Epithelial cell of esophagus (primary cell): ENCODE measurements around the gene SUPT3H.
"Not testable (repeated sequence)": the region's sequence is repeated elsewhere in the genome, so short reads cannot be mapped to it uniquely, and the experiment has no call there.

Experiments
- DNase-seq: peaks from one replicate; pipeline ENCODE4 v3.0.0; 2010; ENCODE audit warnings: low read depth
- H3K4me3 ChIP-seq: 2 replicates; pipeline ENCODE4 v1.5.1; 2011; ENCODE audit warnings: mild to moderate bottlenecking, low read length, control low read depth
- CTCF ChIP-seq: IDR thresholded peaks from 2 replicates; pipeline ENCODE4 v1.5.1; 2011; ENCODE audit warnings: low read depth, mild to moderate bottlenecking, low read length, control low read depth, inconsistent platforms; ENCODE audit not compliant: insufficient read depth; ENCODE audit errors: missing control alignments

The SUPT3H gene

DNA sequence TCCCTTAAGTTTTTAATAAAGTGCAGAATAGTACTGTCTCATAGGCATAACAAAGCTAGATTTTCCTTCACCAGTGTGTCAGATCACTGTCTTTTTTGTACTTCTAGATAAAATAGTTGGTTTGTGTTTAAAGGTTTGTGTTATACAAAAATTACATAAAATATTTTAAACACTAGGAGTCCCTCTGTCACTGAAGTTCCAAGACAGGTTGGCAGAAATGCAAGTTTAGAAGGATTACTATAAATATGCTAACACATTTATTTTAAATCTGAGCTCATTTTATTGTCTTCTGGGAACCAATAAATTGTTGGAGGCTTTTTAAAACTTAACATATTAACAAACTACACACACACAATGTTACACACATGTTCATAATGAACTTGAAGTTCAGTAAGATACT is 80.4 kb downstream of the SUPT3H start:
- TF ChIP-seq CTCF: no peak
- DNase-seq: no peak
- H3K4me3 ChIP-seq: no peak overlapping the region

- DNase-seq: not testable (repeated sequence)
Measured at GRCh38 chr6:45294065-45294701, 83.6 kb downstream of the SUPT3H start.

GRCh38 chr6:45293306-45293705 is 84.4 kb downstream of the SUPT3H start:
- no peak for DNase-seq
- no peak for TF ChIP-seq CTCF
- H3K4me3 ChIP-seq: no peak overlapping the region

More at GRCh38 chr6:45294065-45294701, 83.6 kb downstream of the SUPT3H start:
- H3K4me3 ChIP-seq: not testable (repeated sequence)

- TF ChIP-seq CTCF: no peak
- DNase-seq: no peak
- no peak overlapping the region for H3K4me3 ChIP-seq
Measured at GRCh38 chr6:45289751-45290514, 87.8 kb downstream of the SUPT3H start.

DNA sequence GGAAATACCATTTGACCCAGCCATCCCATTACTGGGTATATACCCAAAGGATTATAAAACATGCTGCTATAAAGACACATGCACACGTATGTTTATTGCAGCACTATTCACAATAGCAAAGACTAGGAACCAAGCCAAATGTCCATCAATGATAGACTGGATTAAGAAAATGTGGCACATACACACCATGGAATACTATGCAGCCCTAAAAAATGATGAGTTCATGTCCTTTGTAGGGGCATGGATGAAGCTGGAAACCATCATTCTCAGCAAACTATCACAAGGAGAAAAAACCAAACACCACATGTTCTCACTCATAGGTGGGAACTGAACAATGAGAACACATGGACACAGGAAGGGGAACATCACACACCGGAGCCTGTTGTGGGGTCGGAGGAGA is 91.0 kb downstream of the SUPT3H start:
- H3K4me3 ChIP-seq, DNase-seq: not testable (repeated sequence)

DNA sequence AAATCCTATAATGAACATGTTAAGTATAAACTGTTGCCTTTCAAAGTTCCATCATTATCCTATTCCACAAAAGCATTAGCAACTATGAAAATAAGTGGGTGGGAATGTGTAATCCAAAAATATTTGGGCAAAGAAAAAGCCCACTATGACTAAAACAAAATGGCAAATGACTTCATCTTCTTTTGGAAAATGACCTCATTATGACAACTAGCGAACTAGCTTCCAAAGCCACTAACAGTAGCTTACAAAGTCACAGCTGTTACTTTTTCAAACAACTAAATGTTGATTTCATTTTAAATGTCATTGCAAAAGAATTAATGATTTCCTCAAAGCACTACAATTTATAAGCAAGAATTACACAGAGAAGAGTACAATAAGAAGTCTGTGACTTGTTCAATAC is 99.4 kb downstream of the SUPT3H start:
- DNase-seq: no peak
- no peak overlapping the region for H3K4me3 ChIP-seq
- no peak for TF ChIP-seq CTCF

- H3K4me3 ChIP-seq, DNase-seq: not testable (repeated sequence)
Measured at GRCh38 chr6:45277741-45278140, 100.0 kb downstream of the SUPT3H start.

DNA sequence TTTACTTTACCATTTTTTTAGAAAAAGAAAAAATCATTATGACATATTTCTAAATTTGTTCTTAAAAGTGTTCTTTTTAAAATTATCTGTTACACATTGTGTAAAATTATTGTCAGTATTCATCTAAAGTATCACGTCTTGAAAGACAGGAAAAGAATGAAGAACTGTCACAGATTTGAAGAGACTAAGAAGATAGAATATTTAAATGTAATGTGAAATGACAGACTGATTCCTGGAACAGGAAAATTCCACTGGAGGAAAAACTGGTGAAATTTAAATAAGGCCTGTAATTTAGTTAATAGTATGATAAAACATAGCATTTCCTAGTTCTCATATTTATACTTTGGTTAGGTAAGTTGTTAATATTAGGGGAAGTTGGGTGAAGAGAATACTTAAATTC is 102.4 kb downstream of the SUPT3H start:
- DNase-seq: no peak
- no peak overlapping the region for H3K4me3 ChIP-seq
- no peak for TF ChIP-seq CTCF
